ENCODE data around the gene SHB.

SHB gene

DNA sequence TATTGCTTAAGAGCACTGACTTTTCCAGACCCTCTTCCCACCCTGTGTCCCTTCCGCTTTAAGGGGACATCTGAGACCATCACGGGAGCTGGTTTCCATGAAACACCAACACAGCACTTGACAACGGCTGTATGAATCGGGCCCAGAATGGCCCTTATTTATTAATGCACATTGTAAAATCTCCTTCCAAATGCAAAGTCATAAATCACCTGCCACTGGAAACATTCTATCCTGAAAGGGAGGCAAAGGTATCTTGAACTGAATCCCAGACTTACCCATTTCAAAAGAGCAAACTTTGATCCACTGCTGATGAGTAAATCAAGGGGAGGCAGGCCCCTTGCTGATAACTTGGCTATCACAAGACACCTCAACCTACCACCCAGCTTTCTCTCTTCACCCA, 37.4 kb downstream of the SHB start:
- TF ChIP-seq, protein P1, sequence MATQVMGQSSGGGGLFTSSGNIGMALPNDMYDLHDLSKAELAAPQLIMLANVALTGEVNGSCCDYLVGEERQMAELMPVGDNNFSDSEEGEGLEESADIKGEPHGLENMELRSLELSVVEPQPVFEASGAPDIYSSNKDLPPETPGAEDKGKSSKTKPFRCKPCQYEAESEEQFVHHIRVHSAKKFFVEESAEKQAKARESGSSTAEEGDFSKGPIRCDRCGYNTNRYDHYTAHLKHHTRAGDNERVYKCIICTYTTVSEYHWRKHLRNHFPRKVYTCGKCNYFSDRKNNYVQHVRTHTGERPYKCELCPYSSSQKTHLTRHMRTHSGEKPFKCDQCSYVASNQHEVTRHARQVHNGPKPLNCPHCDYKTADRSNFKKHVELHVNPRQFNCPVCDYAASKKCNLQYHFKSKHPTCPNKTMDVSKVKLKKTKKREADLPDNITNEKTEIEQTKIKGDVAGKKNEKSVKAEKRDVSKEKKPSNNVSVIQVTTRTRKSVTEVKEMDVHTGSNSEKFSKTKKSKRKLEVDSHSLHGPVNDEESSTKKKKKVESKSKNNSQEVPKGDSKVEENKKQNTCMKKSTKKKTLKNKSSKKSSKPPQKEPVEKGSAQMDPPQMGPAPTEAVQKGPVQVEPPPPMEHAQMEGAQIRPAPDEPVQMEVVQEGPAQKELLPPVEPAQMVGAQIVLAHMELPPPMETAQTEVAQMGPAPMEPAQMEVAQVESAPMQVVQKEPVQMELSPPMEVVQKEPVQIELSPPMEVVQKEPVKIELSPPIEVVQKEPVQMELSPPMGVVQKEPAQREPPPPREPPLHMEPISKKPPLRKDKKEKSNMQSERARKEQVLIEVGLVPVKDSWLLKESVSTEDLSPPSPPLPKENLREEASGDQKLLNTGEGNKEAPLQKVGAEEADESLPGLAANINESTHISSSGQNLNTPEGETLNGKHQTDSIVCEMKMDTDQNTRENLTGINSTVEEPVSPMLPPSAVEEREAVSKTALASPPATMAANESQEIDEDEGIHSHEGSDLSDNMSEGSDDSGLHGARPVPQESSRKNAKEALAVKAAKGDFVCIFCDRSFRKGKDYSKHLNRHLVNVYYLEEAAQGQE (IDR thresholded peaks at IDR 0.05; ENCODE audit: insufficient read depth in 1 of 2, low read depth in 2 of 2, low read length in 2 of 2) = no peak
- TF ChIP-seq FOXP2 (optimal IDR thresholded peaks at IDR 0.05; ENCODE audit: borderline replicate concordance, extremely low read depth, extremely low read length, insufficient read depth) (no peak), SIN3A (IDR thresholded peaks at IDR 0.05; ENCODE audit: borderline replicate concordance, insufficient read depth, low read length) (no peak)

DNA sequence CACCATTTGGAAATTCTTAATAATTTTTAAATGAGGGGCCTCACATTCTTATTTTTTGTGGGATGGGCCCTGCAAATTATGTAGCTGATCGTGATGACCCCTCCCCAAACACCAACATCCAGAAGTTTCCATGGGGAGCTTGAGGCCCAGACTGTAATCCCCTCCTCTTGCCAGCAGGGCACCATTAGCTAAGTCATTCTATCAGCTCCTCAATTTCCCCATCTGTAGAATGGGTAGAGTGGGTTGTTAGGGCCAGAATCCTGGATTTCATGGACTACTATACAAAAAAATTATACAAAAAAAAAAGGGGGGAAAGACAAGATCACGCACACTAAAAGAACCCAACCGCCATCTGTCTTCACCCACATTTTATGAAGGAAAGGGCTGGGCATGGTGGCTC, 38.4 kb downstream of the SHB start:
- TF ChIP-seq SIN3A (IDR thresholded peaks at IDR 0.05; ENCODE audit: borderline replicate concordance, insufficient read depth, low read length) (no peak), FOXP2 (optimal IDR thresholded peaks at IDR 0.05; ENCODE audit: borderline replicate concordance, extremely low read depth, extremely low read length, insufficient read depth) (no peak), POLR2AphosphoS5 (IDR thresholded peaks at IDR 0.05; ENCODE audit: low read depth, low read length) (no peak), TAF1 (IDR thresholded peaks at IDR 0.05; ENCODE audit: borderline replicate concordance, insufficient read depth, low read length) (no peak)
- TF ChIP-seq, protein P1 (IDR thresholded peaks at IDR 0.05; ENCODE audit: insufficient read depth in 1 of 2, low read depth in 2 of 2, low read length in 2 of 2) = no peak

DNA sequence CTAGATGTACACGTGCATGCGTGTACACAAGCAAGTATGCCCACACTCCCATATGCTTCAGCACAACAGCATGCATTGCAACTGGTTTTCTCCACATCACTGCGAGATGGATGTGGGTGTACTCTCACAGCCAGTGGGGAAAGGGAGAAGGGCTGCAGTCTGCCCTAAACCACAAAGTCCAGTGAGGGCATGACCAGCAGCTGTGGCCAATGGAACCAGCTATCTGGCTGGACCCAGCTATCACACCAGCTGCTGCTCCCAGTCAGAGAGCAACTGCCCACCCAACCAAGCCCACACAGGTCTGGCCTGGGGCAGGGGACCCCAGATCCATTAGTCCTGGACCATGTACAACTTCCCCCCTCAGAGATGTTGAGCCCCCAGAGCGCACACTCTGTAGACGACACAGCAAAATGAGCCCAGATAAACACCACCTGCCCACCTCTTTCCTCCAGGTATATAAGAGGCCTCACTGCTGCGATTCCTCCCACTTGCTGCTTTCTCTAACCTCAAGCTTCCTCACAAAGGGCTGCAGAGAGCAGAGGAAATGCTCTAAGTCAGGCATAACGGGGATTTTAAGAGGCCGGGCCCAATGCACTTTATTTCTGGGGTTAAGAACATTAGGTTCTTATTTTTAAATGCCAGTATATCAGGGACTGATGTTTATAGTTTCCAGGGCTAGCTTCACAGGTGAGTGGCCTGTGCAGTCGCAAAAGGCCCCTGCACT, 39.0 kb downstream of the SHB start:
- no peak for TF ChIP-seq FOXP2 (optimal IDR thresholded peaks at IDR 0.05; ENCODE audit: borderline replicate concordance, extremely low read depth, extremely low read length, insufficient read depth)
- TF ChIP-seq TAF1 (IDR thresholded peaks at IDR 0.05; ENCODE audit: borderline replicate concordance, insufficient read depth, low read length) = no peak
- no peak for TF ChIP-seq POLR2AphosphoS5 (IDR thresholded peaks at IDR 0.05; ENCODE audit: low read depth, low read length)
- TF ChIP-seq, protein P1 (IDR thresholded peaks at IDR 0.05; ENCODE audit: insufficient read depth in 1 of 2, low read depth in 2 of 2, low read length in 2 of 2) = no peak

DNA sequence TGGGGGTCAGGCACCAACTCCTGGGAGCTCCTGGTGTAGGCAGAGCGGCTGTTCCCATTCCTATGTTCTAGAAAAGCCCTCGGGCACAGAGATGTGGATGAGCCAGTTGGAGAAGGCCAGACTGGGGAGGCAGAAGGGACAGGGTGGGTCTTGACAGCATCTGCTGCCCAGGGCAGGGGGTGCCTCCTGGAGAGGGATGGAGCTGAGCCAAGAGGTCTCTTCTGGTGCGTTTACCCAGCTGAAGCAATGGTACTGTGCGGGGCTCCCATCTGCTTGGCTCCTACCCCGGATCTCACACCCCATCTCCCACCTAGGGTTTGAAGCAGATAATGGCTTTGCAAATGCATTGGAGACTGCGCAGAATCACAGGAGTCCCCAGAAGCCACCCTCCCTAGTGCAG, 41.3 kb downstream of the SHB start:
- TF ChIP-seq SIN3A (IDR thresholded peaks at IDR 0.05; ENCODE audit: borderline replicate concordance, insufficient read depth, low read length) = no peak
- TF ChIP-seq, protein P1 (IDR thresholded peaks at IDR 0.05; ENCODE audit: insufficient read depth in 1 of 2, low read depth in 2 of 2, low read length in 2 of 2) = no peak
- no peak for TF ChIP-seq TAF1 (IDR thresholded peaks at IDR 0.05; ENCODE audit: borderline replicate concordance, insufficient read depth, low read length)
- TF ChIP-seq POLR2AphosphoS5 (IDR thresholded peaks at IDR 0.05; ENCODE audit: low read depth, low read length) = no peak
- no peak for TF ChIP-seq FOXP2 (optimal IDR thresholded peaks at IDR 0.05; ENCODE audit: borderline replicate concordance, extremely low read depth, extremely low read length, insufficient read depth)
